Mucosa of rectum (tissue), 2 donors: ENCODE results near the gene HDLBP.

Experiments used
- H3K27ac ChIP-seq, 2 donors: one replicate each; pipeline ENCODE4 v1.7.0; 2013; ENCODE audit warnings: inconsistent platforms in 2 of 2, low read depth in 2 of 2, low read length in 2 of 2
- H3K27me3 ChIP-seq, 2 donors: one replicate each; pipeline ENCODE4 v1.7.0; 2013; ENCODE audit warnings: low read length in 2 of 2; ENCODE audit not compliant: control insufficient read depth in 2 of 2, insufficient read depth in 2 of 2
- H3K36me3 ChIP-seq, 2 donors: one replicate each; pipeline ENCODE4 v1.7.0; 2013; ENCODE audit warnings: low read length in 2 of 2; ENCODE audit not compliant: control insufficient read depth in 2 of 2, insufficient read depth in 2 of 2
- H3K4me1 ChIP-seq, 2 donors: one replicate each; pipeline ENCODE4 v1.7.0; 2013; ENCODE audit warnings: low read length in 2 of 2, mild to moderate bottlenecking in 1 of 2; ENCODE audit not compliant: control insufficient read depth in 2 of 2, insufficient read depth in 2 of 2
- H3K4me3 ChIP-seq, 2 donors: one replicate each; pipeline ENCODE4 v1.7.0; 2013; ENCODE audit warnings: low read length in 2 of 2
- H3K9ac ChIP-seq, 2 donors: one replicate each; pipeline ENCODE4 v1.7.0; 2013; ENCODE audit warnings: low read length in 2 of 2, low read depth in 1 of 2, mild to moderate bottlenecking in 1 of 2
- H3K9me3 ChIP-seq, 2 donors: one replicate each; pipeline ENCODE4 v1.7.0; 2013; ENCODE audit warnings: low read length in 2 of 2; ENCODE audit not compliant: control insufficient read depth in 2 of 2
- donor health status: healthy.
- donor health status: Normal muscosa, but diverticular disease.

Gene HDLBP

GRCh38 chr2:241315093-241315878 lies at the start of gene HDLBP:
HDLBP (minus strand) TSS chr2:241315672; CDS start chr2:241266869, 48,803 bp downstream.
- no peaks in the 10 kb centered on the region for H3K9me3 ChIP-seq
- H3K27me3 ChIP-seq, result no peaks in the 10 kb centered on the region
- H3K4me3 ChIP-seq, result peak within 1 kb of the TSS; percentile 95 to 100
- peak within 1 kb of the TSS; percentile 99 to 100 for H3K27ac ChIP-seq
- H3K4me1 ChIP-seq, result peaks cover 27 to 28% of the 10 kb centered on the region in 2 donors
- no peaks in the 10 kb centered on the region for H3K36me3 ChIP-seq
- H3K9ac ChIP-seq, result peak within 1 kb of the TSS; percentile 97 to 98

DNA sequence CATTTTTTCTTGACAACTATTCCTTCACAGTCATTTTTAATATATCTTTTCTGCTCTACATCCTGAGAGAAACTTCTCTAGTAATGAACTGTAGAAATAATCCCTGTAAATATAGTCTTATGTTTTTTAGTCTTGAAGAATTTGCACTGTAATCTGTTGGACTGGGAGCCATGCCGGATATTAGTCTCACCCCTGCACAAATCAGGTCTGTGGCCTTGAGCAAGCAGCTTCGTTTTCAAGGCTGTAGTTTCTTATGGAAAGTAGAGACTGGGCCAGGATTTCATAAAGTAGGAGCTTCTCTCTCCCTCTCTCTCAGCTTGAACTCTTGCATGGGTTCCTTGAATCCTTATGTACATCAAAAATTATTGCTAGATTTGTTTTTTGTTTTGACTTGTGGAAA lies 49.3 kb upstream of the HDLBP start:
- Histone ChIP-seq H3K4me1 (peaks cover 11 to 29% of the 10 kb centered on the region in 2 donors), H3K9ac (no peak overlapping the region), H3K4me3 (no peak overlapping the region), H3K27me3 (no peaks in the 10 kb centered on the region), H3K9me3 (no peaks in the 10 kb centered on the region), H3K27ac (no peak overlapping the region), H3K36me3 (peaks cover 0 to 12% of the 10 kb centered on the region in 2 donors)

GRCh38 chr2:241363426-241363825 lies 48.0 kb upstream of the HDLBP start:
- no peak overlapping the region for H3K9ac ChIP-seq
- H3K27me3 ChIP-seq, result no peaks in the 10 kb centered on the region
- no peaks in the 10 kb centered on the region for H3K9me3 ChIP-seq
- H3K27ac ChIP-seq, result no peak overlapping the region
- peaks cover 0 to 12% of the 10 kb centered on the region in 2 donors for H3K36me3 ChIP-seq
- no peak overlapping the region for H3K4me3 ChIP-seq
- H3K4me1 ChIP-seq, result peaks cover 24 to 33% of the 10 kb centered on the region in 2 donors

GRCh38 chr2:241359481-241360045 lies 44.1 kb upstream of the HDLBP start:
- Histone ChIP-seq H3K36me3 (peaks cover 0 to 10% of the 10 kb centered on the region in 2 donors), H3K9me3 (no peaks in the 10 kb centered on the region), H3K27ac (peak overlapping the region; percentile 93 to 96), H3K4me1 (peaks cover 43 to 58% of the 10 kb centered on the region in 2 donors), H3K4me3 (peak overlapping the region; percentile 51 to 52), H3K27me3 (no peaks in the 10 kb centered on the region), H3K9ac (peak overlapping the region; percentile 38 to 89)

- Histone ChIP-seq H3K27ac (peak overlapping the region; percentile 93 to 96), H3K36me3 (peaks cover 2 to 4% of the 10 kb centered on the region in 2 donors), H3K9me3 (no peaks in the 10 kb centered on the region), H3K4me1 (peaks cover 47 to 57% of the 10 kb centered on the region in 2 donors), H3K4me3 (peak overlapping the region; percentile 54 to 84), H3K27me3 (no peaks in the 10 kb centered on the region), H3K9ac (peak overlapping the region; percentile 49 to 89)
These were observed 43.0 kb upstream of the HDLBP start for GRCh38 chr2:241358470-241358869.

DNA sequence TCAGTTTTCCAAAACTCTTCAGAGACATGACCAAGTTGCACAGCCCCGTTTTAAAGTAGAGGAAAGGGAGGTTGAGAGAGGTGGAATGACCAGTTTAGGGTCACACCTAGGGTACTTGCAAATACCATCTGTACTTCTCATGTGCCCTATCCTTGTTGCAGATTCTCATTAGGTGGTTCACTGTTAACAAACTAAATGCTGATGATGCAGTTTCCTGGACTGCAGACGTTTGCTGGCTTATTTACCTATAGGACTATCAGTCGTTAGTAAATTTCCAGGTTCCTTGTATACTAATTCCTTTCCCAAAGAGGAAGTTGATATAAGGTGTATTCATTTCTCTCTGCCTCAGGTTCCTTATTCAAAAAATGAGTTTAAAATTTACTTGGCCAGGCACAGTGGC lies 42.1 kb upstream of the HDLBP start:
- H3K36me3 ChIP-seq, result peaks cover 2 to 3% of the 10 kb centered on the region in 2 donors
- no peaks in the 10 kb centered on the region for H3K9me3 ChIP-seq
- peaks cover 47 to 55% of the 10 kb centered on the region in 2 donors for H3K4me1 ChIP-seq
- peak overlapping the region; percentile 84 for H3K4me3 ChIP-seq
- H3K27ac ChIP-seq, result peak overlapping the region; percentile 93 to 96
- peak overlapping the region; percentile 26 to 89 for H3K9ac ChIP-seq
- no peaks in the 10 kb centered on the region for H3K27me3 ChIP-seq

- peak overlapping the region; percentile 93 to 96 for H3K27ac ChIP-seq
- H3K4me3 ChIP-seq, result peak overlapping the region; percentile 84
- peaks cover 7 to 8% of the 10 kb centered on the region in 2 donors for H3K36me3 ChIP-seq
- H3K27me3 ChIP-seq, result no peaks in the 10 kb centered on the region
- peaks cover 51 to 58% of the 10 kb centered on the region in 2 donors for H3K4me1 ChIP-seq
- no peaks in the 10 kb centered on the region for H3K9me3 ChIP-seq
- H3K9ac ChIP-seq, result peak overlapping the region; percentile 72 to 89
These were observed 41.4 kb upstream of the HDLBP start for GRCh38 chr2:241356871-241357260.

DNA sequence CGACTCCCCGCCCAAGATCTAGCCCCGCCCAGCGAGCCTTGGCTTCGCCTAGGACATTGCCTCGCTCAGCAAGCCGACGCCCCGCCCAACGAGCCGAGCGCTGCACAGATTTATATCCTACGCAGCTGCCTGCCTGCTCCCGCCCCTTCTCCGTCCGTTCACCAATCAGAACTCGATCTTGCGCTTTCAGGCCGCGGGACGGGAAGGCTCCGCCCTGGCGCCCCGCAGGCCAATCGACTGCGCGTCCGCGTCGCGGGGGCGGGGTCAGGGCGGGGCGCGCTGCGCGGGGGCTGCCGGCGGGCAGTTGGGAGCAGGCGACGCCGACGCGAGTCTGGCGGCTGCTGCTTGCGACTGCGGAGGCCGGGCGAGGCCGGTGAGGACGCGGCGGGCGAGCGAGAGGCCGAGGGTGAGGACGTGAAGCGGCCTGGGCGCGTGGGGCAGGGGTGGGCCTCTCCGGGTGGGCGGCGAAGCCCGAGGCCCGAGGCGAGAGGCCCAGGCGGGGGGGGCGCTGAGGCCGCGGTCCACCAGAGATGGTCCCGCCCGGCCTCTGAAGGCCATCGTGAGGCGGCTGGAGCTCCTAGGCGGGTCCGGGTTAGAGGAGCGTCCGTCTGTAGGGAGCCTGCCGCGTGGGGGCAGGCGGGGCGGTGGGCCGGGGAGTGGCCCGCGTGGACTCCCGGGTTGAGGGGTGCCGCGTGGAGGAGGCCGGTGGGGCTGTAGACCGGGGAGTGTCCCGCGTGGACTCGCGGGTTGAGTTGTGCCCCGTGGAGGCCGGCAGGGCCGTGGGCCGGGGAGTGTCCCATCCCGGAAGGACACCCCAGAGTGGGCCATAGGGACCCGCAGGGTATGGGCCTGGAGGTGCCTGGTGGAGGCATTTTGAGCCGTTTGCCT lies 40.8 kb upstream of the HDLBP start, which contains the start of gene FARP2:
Gene FARP2, plus strand, starts transcription at position 303 of the 888 bp plus-strand sequence. CDS start 16,823 bp downstream, outside the sequence.
- peak within 1 kb of the TSS; percentile 94 to 96 for H3K27ac ChIP-seq
- peak within 1 kb of the TSS; percentile 72 to 89 for H3K9ac ChIP-seq
- peaks cover 11 to 13% of the 10 kb centered on the region in 2 donors for H3K36me3 ChIP-seq
- H3K4me3 ChIP-seq, result peak within 1 kb of the TSS; percentile 84
- peaks cover 55 to 61% of the 10 kb centered on the region in 2 donors for H3K4me1 ChIP-seq
- no peaks in the 10 kb centered on the region for H3K9me3 ChIP-seq
- H3K27me3 ChIP-seq, result no peaks in the 10 kb centered on the region

DNA sequence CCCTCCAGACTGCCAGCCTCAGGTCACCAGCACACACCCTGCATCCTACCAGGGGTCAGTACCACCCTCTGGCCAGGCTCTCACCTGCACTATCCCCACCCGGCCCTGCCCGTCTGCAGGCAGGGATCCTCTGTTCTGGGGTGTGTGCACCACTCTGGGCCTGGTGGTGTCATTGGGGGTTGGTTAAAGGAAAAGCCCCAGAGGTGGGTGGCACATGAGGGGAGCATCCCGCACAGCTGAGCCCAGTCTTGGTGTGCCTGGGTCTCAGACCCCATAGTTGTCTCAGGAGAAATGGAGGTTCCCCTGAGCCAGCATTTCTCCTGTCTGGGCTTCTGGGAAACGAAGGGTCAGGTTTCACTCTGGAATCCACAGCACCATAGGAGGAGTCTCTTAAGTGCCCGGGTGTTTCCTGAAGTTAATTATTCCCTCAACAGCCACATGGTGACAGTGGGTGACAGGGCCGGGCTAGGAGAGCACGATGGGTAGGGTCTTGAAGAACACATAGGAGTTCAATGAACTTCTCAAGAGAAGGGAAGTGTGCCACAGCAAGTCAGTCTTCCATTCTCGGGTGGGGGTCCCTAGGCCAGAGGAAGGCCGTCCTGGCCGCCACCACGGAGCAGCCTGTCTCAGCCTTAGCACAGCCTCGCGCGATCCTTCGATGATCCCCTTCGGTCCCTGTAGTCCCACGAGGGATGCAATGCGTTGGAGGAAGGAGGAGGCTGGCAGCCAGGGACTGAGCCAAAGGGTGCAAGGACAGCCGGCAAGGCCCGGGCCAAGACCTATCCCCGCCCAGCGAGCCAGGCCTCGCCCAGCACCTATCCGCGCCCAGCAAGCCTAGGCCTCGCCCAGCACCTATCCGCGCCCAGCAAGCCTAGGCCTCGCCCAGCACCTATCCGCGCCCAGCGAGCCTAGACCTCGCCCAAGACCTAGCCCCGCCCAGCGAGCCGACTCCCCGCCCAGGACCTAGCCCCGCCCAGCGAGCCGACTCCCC lies 39.5 kb upstream of the HDLBP start:
- Histone ChIP-seq H3K4me3 (peak overlapping the region; percentile 57), H3K9ac (peak overlapping the region; percentile 43 to 50), H3K27ac (peak overlapping the region; percentile 94 to 95), H3K27me3 (no peaks in the 10 kb centered on the region), H3K36me3 (peaks cover 24% of the 10 kb centered on the region in 2 donors), H3K9me3 (no peaks in the 10 kb centered on the region), H3K4me1 (peaks cover 54 to 63% of the 10 kb centered on the region in 2 donors)
